H1 (cell line): ENCODE data around the gene MGRN1. TPM values are rescaled to one million over a fixed set of nuclear protein-coding genes. Genes with fewer than 3 reads are reported as not detected.

Experiments used
- CTCF ChIA-PET: fragments of 300-600 bp; sonication (Branson Sonifier 250); formaldehyde crosslinking; loops from one replicate; lab custom pipeline; 2021; ENCODE audit not compliant: partially characterized antibody; lab: Charles Lee
- POLR2A ChIA-PET: fragments of 300-600 bp; sonication (Branson Sonifier 250); formaldehyde crosslinking; loops from one replicate; lab custom pipeline; 2021; ENCODE audit warnings: inconsistent platforms; ENCODE audit not compliant: partially characterized antibody; lab: Charles Lee
- DNase-seq, 2 experiments: peaks; one replicate each; pipeline versions ENCODE4 v3.0.0 to v3.0.0-alpha.2; 2010 to 2022; ENCODE audit warnings: low spot score in 2 of 2, low read depth in 1 of 2, mixed read lengths in 1 of 2
- FAIRE-seq: peaks from 2 replicates; lab custom pipeline; 2011; peaks lifted over from hg19 to GRCh38; lab: Jason Lieb, UNC
- H2AFZ ChIP-seq: 2 replicates; pipeline ENCODE4 v1.8.1; 2012; ENCODE audit warnings: low read length, inconsistent platforms
- H2AK5ac ChIP-seq: 2 replicates; pipeline ENCODE4 v1.6.1; 2013; ENCODE audit warnings: low read depth, low read length
- H2BK120ac ChIP-seq: replicated peaks from 2 replicates; pipeline ENCODE3; 2013; ENCODE audit warnings: low read depth, low read length, inconsistent platforms
- H2BK12ac ChIP-seq: 2 replicates; pipeline ENCODE4 v1.6.1; 2013; ENCODE audit warnings: low read depth, low read length
- H2BK15ac ChIP-seq: 2 replicates; pipeline ENCODE4 v1.6.1; 2013; ENCODE audit warnings: low read length
- H2BK20ac ChIP-seq: 2 replicates; pipeline ENCODE4 v1.6.1; 2013; ENCODE audit warnings: low read length
- H2BK5ac ChIP-seq: 2 replicates; pipeline ENCODE4 v1.6.1; 2013; ENCODE audit warnings: low read depth, low read length
- H3K14ac ChIP-seq: 2 replicates; pipeline ENCODE4 v1.6.1; 2013; ENCODE audit warnings: inconsistent platforms; ENCODE audit not compliant: insufficient read length
- H3K18ac ChIP-seq: 2 replicates; pipeline ENCODE4 v1.6.1; 2013; ENCODE audit warnings: low read length; ENCODE audit errors: extremely low read depth
- H3K23ac ChIP-seq: 2 replicates; pipeline ENCODE4 v1.6.1; 2013; ENCODE audit warnings: inconsistent platforms; ENCODE audit not compliant: insufficient read length
- H3K23me2 ChIP-seq: 2 replicates; pipeline ENCODE4 v1.6.1; 2013; ENCODE audit warnings: low read depth, low read length
- H3K27ac ChIP-seq: 2 replicates; pipeline ENCODE4 v1.6.1; 2011; ENCODE audit warnings: low read depth, low read length, inconsistent platforms
- H3K27me3 ChIP-seq, 4 experiments: replicated peaks in 1 of 4; 1 replicate in 1 of 4; 2 replicates in 3 of 4; pipeline versions ENCODE4 v1.6.1 to v1.8.1; 2011 to 2013; ENCODE audit warnings: low read length in 3 of 4, mild to moderate bottlenecking in 3 of 4, inconsistent platforms in 2 of 4, mixed read lengths in 2 of 4, moderate library complexity in 1 of 4; ENCODE audit not compliant: control insufficient read depth in 3 of 4, insufficient read depth in 3 of 4; ENCODE audit errors: extremely low read depth in 1 of 4
- H3K36me3 ChIP-seq, 4 experiments: 2 replicates each; pipeline versions ENCODE4 v1.6.1 to v1.8.1; 2011 to 2013; ENCODE audit warnings: mild to moderate bottlenecking in 4 of 4, low read length in 3 of 4, moderate library complexity in 2 of 4, control low read depth in 1 of 4, inconsistent platforms in 1 of 4; ENCODE audit not compliant: insufficient read depth in 4 of 4, control insufficient read depth in 2 of 4
- H3K4ac ChIP-seq: replicated peaks from 2 replicates; pipeline ENCODE3; 2013; ENCODE audit warnings: low read length, low read depth, mixed read lengths, inconsistent platforms; ENCODE audit not compliant: insufficient read length
- H3K4me1 ChIP-seq, 4 experiments: replicated peaks in 1 of 4; 1 replicate in 1 of 4; 2 replicates in 3 of 4; pipeline versions ENCODE4 v1.6.1 to v1.8.1; 2011 to 2013; ENCODE audit warnings: low read length in 3 of 4, inconsistent platforms in 2 of 4, mixed read lengths in 1 of 4; ENCODE audit not compliant: insufficient read depth in 4 of 4, control insufficient read depth in 3 of 4
- H3K4me2 ChIP-seq, 2 experiments: 2 replicates each; pipeline versions ENCODE4 v1.6.1 to v1.8.1; 2011 to 2013; ENCODE audit warnings: low read depth in 2 of 2, low read length in 2 of 2, control low read depth in 1 of 2, inconsistent platforms in 1 of 2, mild to moderate bottlenecking in 1 of 2; ENCODE audit not compliant: insufficient read depth in 1 of 2
- H3K4me3 ChIP-seq, 4 experiments: fragments of 200-600, 300-600 bp in 1 of 4; sonication (generic), shearing (Covaris generic), sonication (Bioruptor Twin) in 1 of 4; 2 replicates each; pipeline versions ENCODE4 v1.5.1 to v1.8.1; 2011 to 2016; ENCODE audit warnings: low read length in 4 of 4, low read depth in 3 of 4, control low read depth in 2 of 4, inconsistent platforms in 2 of 4, mild to moderate bottlenecking in 2 of 4, mixed read lengths in 1 of 4, moderate library complexity in 1 of 4; ENCODE audit not compliant: insufficient read depth in 2 of 4; ENCODE audit errors: extremely low read depth in 1 of 4
- H3K56ac ChIP-seq: replicated peaks from 2 replicates; pipeline ENCODE3; 2013; ENCODE audit warnings: low read depth, mild to moderate bottlenecking, mixed read lengths, low read length, inconsistent platforms; ENCODE audit not compliant: insufficient read length
- H3K79me1 ChIP-seq: 2 replicates; pipeline ENCODE4 v1.6.1; 2013; ENCODE audit warnings: low read depth, low read length, control low read depth
- H3K79me2 ChIP-seq, 2 experiments: 2 replicates each; pipeline versions ENCODE4 v1.6.1 to v1.8.1; 2012 to 2013; ENCODE audit warnings: low read length in 2 of 2, mild to moderate bottlenecking in 2 of 2, inconsistent platforms in 1 of 2; ENCODE audit not compliant: insufficient read depth in 2 of 2, control insufficient read depth in 1 of 2
- H3K9ac ChIP-seq, 4 experiments: replicated peaks in 1 of 4; 1 replicate in 1 of 4; 2 replicates in 3 of 4; pipeline versions ENCODE4 v1.6.1 to v1.8.1; 2011 to 2013; ENCODE audit warnings: low read depth in 3 of 4, low read length in 3 of 4, control low read depth in 2 of 4, mild to moderate bottlenecking in 2 of 4, moderate library complexity in 2 of 4, inconsistent platforms in 1 of 4; ENCODE audit errors: extremely low read depth in 1 of 4
- H3K9me3 ChIP-seq, 2 experiments: 2 replicates each; pipeline versions ENCODE4 v1.6.1 to v1.8.1; 2012 to 2013; ENCODE audit warnings: mild to moderate bottlenecking in 2 of 2, moderate library complexity in 2 of 2, control low read depth in 1 of 2, inconsistent platforms in 1 of 2, low read depth in 1 of 2, low read length in 1 of 2, mixed read lengths in 1 of 2; ENCODE audit not compliant: insufficient read depth in 2 of 2
- H4K20me1 ChIP-seq, 2 experiments: replicated peaks in 1 of 2; 2 replicates each; pipeline versions ENCODE3 to v1.8.1; 2011 to 2013; ENCODE audit warnings: inconsistent platforms in 2 of 2, low read length in 2 of 2, mild to moderate bottlenecking in 1 of 2; ENCODE audit not compliant: insufficient read depth in 2 of 2, control insufficient read depth in 1 of 2
- H4K5ac ChIP-seq: 2 replicates; pipeline ENCODE4 v1.6.1; 2013; ENCODE audit warnings: low read length, low read depth, mixed read lengths, inconsistent platforms; ENCODE audit not compliant: insufficient read length
- H4K8ac ChIP-seq: 2 replicates; pipeline ENCODE4 v1.8.0; 2013; ENCODE audit warnings: mild to moderate bottlenecking, moderate library complexity, low read length, inconsistent platforms; ENCODE audit not compliant: insufficient read depth; ENCODE audit errors: extremely low read depth
- H4K91ac ChIP-seq: replicated peaks from 2 replicates; pipeline ENCODE3; 2013; ENCODE audit warnings: low read length, mixed read lengths, inconsistent platforms; ENCODE audit not compliant: insufficient read length
- PHF8 ChIP-seq: fragments of 200-600 bp; sonication (generic); conservative IDR thresholded peaks from 2 replicates; pipeline ENCODE4 v1.7.1; 2012; ENCODE audit warnings: low read depth, mild to moderate bottlenecking, inconsistent platforms, low read length, moderate library complexity
- POLR2AphosphoS5 ChIP-seq: IDR thresholded peaks from 2 replicates; pipeline ENCODE4 v1.6.1; 2011; ENCODE audit warnings: low read depth, low read length
- WGBS, 2 experiments: shearing (Covaris generic) in 1 of 2; methylation state at CpG; one replicate each; pipeline versions ENCODE4 v1.1.6 to v1.1.7; 2013 to 2015; ENCODE audit warnings: low lambda C conversion rate in 2 of 2, mixed read lengths in 2 of 2, inconsistent platforms in 1 of 2, low coverage in 1 of 2, missing lambda C conversion rate in 1 of 2; ENCODE audit not compliant: insufficient replicate concordance in 2 of 2, insufficient coverage in 1 of 2, insufficient read length in 1 of 2; ENCODE audit errors: extremely low coverage in 1 of 2, missing lambda C conversion rate in 1 of 2; 5-methylcytosine and 5-hydroxymethylcytosine counted together
- polyA plus RNA-seq, 7 experiments: library from polyadenylated mRNA; depleted of rRNA in 3 of 7; stranded (reverse) in 5 of 7; unstranded in 2 of 7; fragments of >200 nt in 5 of 7; fragments of 200-250 nt in 2 of 7; gene quantifications; 1 replicate in 5 of 7; 2 replicates in 1 of 7; 4 replicates in 1 of 7; pipeline versions ENCODE4 v1.2.1 to v1.2.3, GENCODE V29; 2011 to 2013; ENCODE audit warnings: missing spikeins in 2 of 7, mixed read lengths in 2 of 7
- total RNA-seq: library from RNA; stranded (reverse); fragmentation: NEBNext Ultra II Directional; extraction: Animal tissue kit (Norgen Biotek cat#: 25700); gene quantifications from 2 replicates; pipeline ENCODE4 v1.2.1, GENCODE V29; 2021

MGRN1 gene
- total and polyA plus RNA-seq, 2 of the 8 experiments (the other 6 are each of a cell fraction or from before 2014, with no cell fraction given): 15.0 to 82.3 TPM

DNA sequence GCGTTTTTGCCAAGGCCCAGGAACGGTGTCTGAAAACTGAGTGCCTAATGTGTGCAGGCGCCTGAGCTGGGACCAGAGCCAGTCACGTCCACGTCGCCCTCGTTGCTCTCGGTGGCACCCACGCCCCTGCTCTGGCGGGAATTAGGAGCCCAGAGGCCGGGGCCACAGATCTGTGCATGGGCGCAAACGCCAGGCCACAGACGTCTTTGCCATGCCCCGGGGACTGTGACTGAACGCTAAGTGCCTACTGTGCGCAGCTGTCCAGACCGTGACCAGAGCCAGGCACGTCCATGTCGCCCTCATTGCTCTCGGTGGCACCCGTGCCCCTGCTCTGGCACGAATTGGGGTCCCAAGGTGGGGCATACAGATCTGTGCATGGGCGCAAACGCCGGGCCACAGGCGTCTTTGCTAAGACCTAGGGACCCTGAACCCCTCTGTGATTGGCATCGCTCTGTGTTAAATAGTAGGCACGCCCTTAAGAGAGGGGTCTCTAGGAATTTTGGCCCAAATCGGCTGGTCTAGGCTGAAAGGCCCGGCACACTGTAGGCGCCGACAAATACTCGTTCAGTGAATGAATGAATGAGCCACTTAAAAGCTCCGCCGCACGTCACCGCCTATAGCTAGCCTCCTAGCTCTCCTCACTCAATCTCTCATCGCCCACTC lies 9.1 kb upstream of the MGRN1 start:
- no peak overlapping the region for H3K14ac ChIP-seq
- no peak for DNase-seq
- peaks cover 12 to 39% of the 10 kb centered on the region in 2 experiments; a peak in 3 of 4 replicates for H3K79me2 ChIP-seq
- H3K23me2 ChIP-seq: peaks cover 12% of the 10 kb centered on the region
- no peak for FAIRE-seq
- peak overlapping the region; percentile 99 for H4K8ac ChIP-seq
- H3K23ac ChIP-seq: no peak overlapping the region
- peaks cover 8% of the 10 kb centered on the region; the same call in 1 of the 2 replicates for H3K79me1 ChIP-seq
- H3K18ac ChIP-seq: peak overlapping the region; percentile 97
- TF ChIP-seq POLR2AphosphoS5 (no peak), PHF8 (peak; percentile 30; the same call in 1 of the 2 replicates)
- H2AK5ac ChIP-seq: peak overlapping the region; percentile 98; the same call in 1 of the 2 replicates
- H2AFZ ChIP-seq: no peak overlapping the region
- H2BK120ac ChIP-seq: peak overlapping the region; percentile 50
- H2BK12ac ChIP-seq: peak overlapping the region; percentile 97
- peak overlapping the region; percentile 95 to 97 for H3K4me2 ChIP-seq
- ChIA-PET CTCF (interaction anchor here (0.6 to 2.9 kb wide), 11 partner anchors 10 to 350 kb away, joined by 3 to 17 read pairs (median 4); partner anchors contain the start of gene MGRN1), POLR2A (interaction anchor here (0.6 to 13.3 kb wide), 16 partner anchors 10 to 342 kb away, joined by 3 to 126 read pairs (median 8); partner anchors contain the start of genes ANKS3, CDIP1, DNAAF8 and MGRN1)
- peak overlapping the region in 3 of 4 experiments; percentile 62 to 68 (median 65); a peak in 5 of 7 replicates for H3K9ac ChIP-seq
- H4K20me1 ChIP-seq: peaks cover 6 to 15% of the 10 kb centered on the region in 2 experiments
- peaks cover 0 to 52% (median 35%) of the 10 kb centered on the region in 4 experiments; a peak in 6 of 7 replicates for H3K4me1 ChIP-seq
- H3K27ac ChIP-seq: peak overlapping the region; percentile 91
- H3K27me3 ChIP-seq: no peaks in the 10 kb centered on the region
- peak overlapping the region; percentile 85 for H3K4ac ChIP-seq
- H3K9me3 ChIP-seq: no peaks in the 10 kb centered on the region
- peak overlapping the region; percentile 99 for H2BK5ac ChIP-seq
- WGBS, 2 experiments: 85% methylated on average over 37 of the region's 39 CpGs; no CpG with 5 or more reads in 1 of the 2 experiments
- H3K4me3 ChIP-seq: peak overlapping the region; percentile 18 to 87 (median 85); a peak in 7 of 8 replicates
- no peaks in the 10 kb centered on the region for H3K36me3 ChIP-seq
- H4K5ac ChIP-seq: peak overlapping the region; percentile 87
- H4K91ac ChIP-seq: peak overlapping the region; percentile 98
- peak overlapping the region; percentile 92 for H3K56ac ChIP-seq
- 0 out of 2 replicates have a peak overlapping the region, but pooled peaks have one; percentile 93 for H2BK20ac ChIP-seq
- H2BK15ac ChIP-seq: peak overlapping the region; percentile 99
